Articular chondrocyte of knee joint (primary cell): ENCODE data around the gene MTHFD2L. TPM values are rescaled to one million over a fixed set of nuclear protein-coding genes. Genes with fewer than 3 reads are reported as not detected.

ENCODE experiments used
- total RNA-seq: library from RNA; depleted of rRNA; stranded (reverse); fragments of >200 nt; gene quantifications from 2 replicates; pipeline ENCODE4 v1.2.3, GENCODE V29; 2012

The MTHFD2L gene
- 14.9 and 16.9 TPM in 2 replicates for total RNA-seq

DNA sequence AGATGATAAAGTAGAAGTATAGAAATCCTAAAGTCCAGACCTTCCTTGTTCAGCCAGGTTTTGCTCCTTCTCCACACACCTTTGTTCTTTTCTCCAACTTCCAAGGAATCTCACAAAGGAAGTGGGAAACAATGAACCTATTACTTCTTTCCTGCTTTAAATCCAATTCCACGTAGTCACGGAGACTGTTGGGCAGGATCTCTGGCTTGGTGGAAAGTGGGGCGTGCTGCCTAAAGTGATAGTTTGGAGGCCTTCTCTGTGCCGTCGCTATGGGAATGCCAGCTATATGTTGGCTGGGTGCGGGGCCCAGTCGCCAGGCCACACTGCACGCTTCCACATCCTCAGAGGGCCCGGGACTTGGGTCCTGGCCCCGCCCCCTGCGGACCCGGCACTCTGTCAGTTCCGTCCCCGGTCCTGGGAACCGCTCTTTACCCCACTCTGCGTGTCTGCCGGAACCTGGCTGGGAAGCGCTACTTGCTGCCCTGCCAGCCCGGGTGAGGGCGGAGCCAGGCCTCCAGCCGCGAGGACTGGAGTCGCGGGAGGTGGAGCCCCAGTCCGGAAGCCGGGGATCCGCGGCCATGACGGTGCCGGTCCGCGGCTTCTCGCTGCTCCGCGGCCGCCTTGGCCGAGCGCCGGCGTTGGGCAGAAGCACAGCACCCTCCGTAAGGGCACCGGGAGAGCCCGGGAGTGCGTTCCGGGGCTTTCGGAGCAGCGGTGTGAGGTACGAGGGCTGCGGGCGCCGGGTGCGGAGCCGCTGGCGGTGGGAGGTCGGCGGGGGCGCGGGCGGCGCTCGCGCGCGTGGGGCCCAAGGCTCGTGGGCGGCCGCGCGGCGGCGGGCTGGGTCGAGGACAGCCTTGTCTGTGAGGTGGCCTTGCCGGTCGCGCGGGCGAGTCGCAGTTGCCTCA lies at the start of gene MTHFD2L:
Gene MTHFD2L (plus strand): TSS at position 558 of the 905 bp plus-strand sequence. CDS start 21 bp downstream, at position 579.

DNA sequence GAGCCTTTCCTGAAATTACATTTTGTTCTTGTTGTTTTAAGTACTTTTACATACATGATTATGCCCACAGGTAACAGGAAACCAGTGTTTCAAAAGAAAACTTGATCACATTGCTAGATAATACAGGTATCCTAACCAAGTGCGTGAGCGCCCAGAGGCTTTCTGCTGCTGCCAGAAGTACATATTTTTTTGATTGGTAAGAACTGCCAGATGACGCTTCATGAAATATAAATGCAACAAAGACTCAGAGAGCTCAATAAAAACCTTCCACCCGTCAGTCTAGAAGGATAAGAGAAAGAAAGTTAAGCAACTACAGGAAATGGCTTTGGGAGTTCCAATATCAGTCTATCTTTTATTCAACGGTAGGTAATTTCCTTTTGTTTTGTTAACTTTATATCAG lies 150.3 kb downstream of the MTHFD2L start, which contains the start of gene EPGN:
Gene EPGN (plus strand): TSS at position 256 of the 400 bp plus-strand sequence. CDS start 64 bp downstream, at position 320.

Other genes starting within 250 kb of the MTHFD2L start
- not detected in 2 replicates for gene PF4, start 176.1 kb upstream of the MTHFD2L start, total RNA-seq
- gene PPBP, start 169.9 kb upstream of the MTHFD2L start, total RNA-seq: not detected in 2 replicates
- gene CXCL5, start 159.4 kb upstream of the MTHFD2L start, total RNA-seq: 0.26 and 0.32 TPM in 2 replicates
- 0.39 and 0.43 TPM in 2 replicates for gene CXCL3, start 119.4 kb upstream of the MTHFD2L start, total RNA-seq
- 0.39 and 2.4 TPM in 2 replicates for gene CXCL2, start 58.9 kb upstream of the MTHFD2L start, total RNA-seq
- 0.13 and 3.4 TPM in 2 replicates for gene EPGN, start 150.4 kb downstream of the MTHFD2L start, total RNA-seq
- gene EREG, start 207.0 kb downstream of the MTHFD2L start, total RNA-seq: under 0.01 and 0.22 TPM in 2 replicates